Measurements from ENCODE around the gene DENND5B. TPM values are rescaled to one million over a fixed set of nuclear protein-coding genes. Genes with fewer than 3 reads are reported as not detected.
"Not testable (repeated sequence)": the region's sequence is repeated elsewhere in the genome, so short reads cannot be mapped to it uniquely, and the experiment has no call there.

Gene DENND5B
- total and polyA plus RNA-seq, 10 donors: 4.5 to 42.5 (median 24.6) TPM

- TF ChIP-seq POLR2A (IDR thresholded peaks at IDR 0.05) (no peak), CTCF (IDR thresholded peaks at IDR 0.05 in 8 of 11, conservative IDR thresholded peaks at IDR 0.05 in 3 of 11) (no peak), POLR2AphosphoS5 (IDR thresholded peaks at IDR 0.05) (no peak)
- no peak overlapping the region for H3K4me3 ChIP-seq
- H3K9me3 ChIP-seq: no peaks in the 10 kb centered on the region
- intact Hi-C loops (cut with DNase I; ENCODE audit: low total_unique reads): no loop called here
- H3K36me3 ChIP-seq: no peaks in the 10 kb centered on the region
- H3K27ac ChIP-seq: no peak overlapping the region
- no peak for DNase-seq
- no peaks in the 10 kb centered on the region for H3K4me1 ChIP-seq
- 80 to 93% (median 89%) methylated on average over 3 of the region's 3 CpGs for WGBS, 5 donors
- no peaks in the 10 kb centered on the region for H3K27me3 ChIP-seq (replicated peaks in 1 of 7)
Measured at GRCh38 chr12:31618228-31619025, 27.5 kb upstream of the DENND5B start.

DNA sequence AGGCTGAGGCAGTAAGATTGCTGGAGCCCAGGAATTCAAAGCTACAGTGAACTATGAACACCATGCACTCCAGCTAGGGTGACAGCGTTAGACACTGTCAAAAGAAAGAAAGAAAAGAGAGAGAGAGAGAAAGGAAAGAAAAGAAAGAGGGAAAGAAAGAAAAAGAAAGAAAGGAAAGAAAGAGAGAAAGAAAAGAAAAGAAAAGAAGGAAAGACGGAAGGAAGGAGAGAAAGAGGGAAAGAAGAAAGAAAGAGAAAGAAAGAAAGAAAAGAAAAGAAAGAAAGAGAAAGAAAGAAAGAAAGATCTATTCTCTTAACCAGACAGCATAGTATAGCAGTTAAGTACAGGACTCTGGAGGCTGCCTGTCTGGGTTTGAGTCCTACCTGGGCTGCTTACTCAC is 21.9 kb upstream of the DENND5B start:
- H3K4me3 ChIP-seq: no peak overlapping the region
- H3K36me3 ChIP-seq: no peaks in the 10 kb centered on the region
- WGBS, 5 donors: 86 to 95% (median 88%) methylated on average over 2 of the region's 2 CpGs
- H3K4me1 ChIP-seq: no peaks in the 10 kb centered on the region
- no peak for TF ChIP-seq POLR2AphosphoS5 (IDR thresholded peaks at IDR 0.05)
- no peak for TF ChIP-seq CTCF (IDR thresholded peaks at IDR 0.05 in 8 of 11, conservative IDR thresholded peaks at IDR 0.05 in 3 of 11)
- TF ChIP-seq POLR2A (IDR thresholded peaks at IDR 0.05): no peak
- no peak for DNase-seq
- H3K27me3 ChIP-seq (replicated peaks in 1 of 7): no peaks in the 10 kb centered on the region
- no peak overlapping the region for H3K27ac ChIP-seq
- intact Hi-C loops (cut with DNase I; ENCODE audit: low total_unique reads): no loop called here
- peaks cover 11 to 40% (median 23%) of the 10 kb centered on the region in 8 donors for H3K9me3 ChIP-seq

GRCh38 chr12:31608299-31608698 is 17.4 kb upstream of the DENND5B start:
- H3K4me1 ChIP-seq; H3K27ac ChIP-seq; DNase-seq; H3K4me3 ChIP-seq; H3K27me3 ChIP-seq (replicated peaks in 1 of 7); H3K36me3 ChIP-seq; intact Hi-C loops (cut with DNase I; ENCODE audit: low total_unique reads): not testable (repeated sequence)
- WGBS, 5 donors: 79 to 94% (median 84%) methylated on average over 2 of the region's 2 CpGs
- H3K9me3 ChIP-seq: peaks cover 11 to 59% (median 38%) of the 10 kb centered on the region in 8 donors

- no peaks in the 10 kb centered on the region for H3K27me3 ChIP-seq (replicated peaks in 1 of 7)
- H3K9me3 ChIP-seq: peaks cover 11 to 46% (median 38%) of the 10 kb centered on the region in 8 donors
- intact Hi-C loops (cut with DNase I; ENCODE audit: low total_unique reads): no loop called here
- H3K4me1 ChIP-seq: peaks cover 0 to 18% (median 8%) of the 10 kb centered on the region in 6 donors
- H3K27ac ChIP-seq: no peak overlapping the region
- H3K4me3 ChIP-seq: no peak overlapping the region
- H3K36me3 ChIP-seq: no peaks in the 10 kb centered on the region
- TF ChIP-seq POLR2AphosphoS5 (IDR thresholded peaks at IDR 0.05) (no peak), CTCF (IDR thresholded peaks at IDR 0.05 in 8 of 11, conservative IDR thresholded peaks at IDR 0.05 in 3 of 11) (no peak), POLR2A (IDR thresholded peaks at IDR 0.05) (no peak)
- no peak for DNase-seq
- 73 to 88% (median 76%) methylated on average over 2 of the region's 2 CpGs for WGBS, 5 donors
Measured at GRCh38 chr12:31605531-31605930, 14.6 kb upstream of the DENND5B start.
